ENCODE data around the gene DISP2. TPM values are rescaled to one million over a fixed set of nuclear protein-coding genes. Genes with fewer than 3 reads are reported as not detected.

Gene DISP2
- total RNA-seq, 1 donor from 2014 or later: 5.9 TPM

DNA sequence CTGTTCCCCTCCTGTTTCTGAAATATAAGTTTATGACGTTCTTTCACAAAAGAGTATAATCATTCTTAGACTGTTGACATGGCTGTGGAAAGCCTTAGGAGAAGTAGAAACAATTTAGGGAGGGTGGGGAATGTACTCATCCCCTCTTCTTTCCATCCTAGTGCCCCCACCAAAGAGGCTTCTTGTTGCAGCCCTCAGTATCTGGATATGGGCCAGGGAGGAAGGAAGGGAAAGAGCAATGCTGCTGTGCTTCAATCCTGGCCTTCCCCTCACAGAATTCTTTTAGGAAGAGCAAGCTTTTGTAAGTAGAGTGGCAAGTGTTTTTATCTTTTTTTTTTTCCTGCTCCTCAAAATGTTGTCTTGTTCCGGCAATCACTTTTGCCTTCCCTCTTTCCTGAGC lies 32.8 kb upstream of the DISP2 start:
- intact Hi-C loops (cut with DNase I): no loop called here
- no peak for DNase-seq
- no peak for ATAC-seq (ENCODE audit: poor library complexity)

DNA sequence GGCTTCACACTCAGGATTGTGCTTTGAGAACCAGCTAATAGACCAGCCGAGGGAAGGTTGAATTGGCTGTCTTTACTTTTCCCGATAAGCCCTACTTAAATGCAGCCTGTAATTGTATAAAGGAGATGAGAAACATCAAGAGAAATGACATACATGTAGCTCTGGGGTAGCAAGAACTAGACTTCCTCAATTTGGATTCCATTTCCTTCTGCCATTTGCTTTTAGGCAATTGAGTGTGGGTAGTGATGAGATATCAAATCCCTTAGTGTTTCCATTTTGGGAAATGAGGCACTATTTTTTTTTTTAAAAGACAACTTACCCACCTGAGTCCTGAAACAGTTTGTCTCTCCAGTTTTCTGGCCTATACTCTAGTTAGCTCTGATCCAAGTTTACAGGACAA lies 32.3 kb upstream of the DISP2 start:
- DNase-seq: no peak
- intact Hi-C loops (cut with DNase I): no loop called here
- no peak for ATAC-seq (ENCODE audit: poor library complexity)

DNA sequence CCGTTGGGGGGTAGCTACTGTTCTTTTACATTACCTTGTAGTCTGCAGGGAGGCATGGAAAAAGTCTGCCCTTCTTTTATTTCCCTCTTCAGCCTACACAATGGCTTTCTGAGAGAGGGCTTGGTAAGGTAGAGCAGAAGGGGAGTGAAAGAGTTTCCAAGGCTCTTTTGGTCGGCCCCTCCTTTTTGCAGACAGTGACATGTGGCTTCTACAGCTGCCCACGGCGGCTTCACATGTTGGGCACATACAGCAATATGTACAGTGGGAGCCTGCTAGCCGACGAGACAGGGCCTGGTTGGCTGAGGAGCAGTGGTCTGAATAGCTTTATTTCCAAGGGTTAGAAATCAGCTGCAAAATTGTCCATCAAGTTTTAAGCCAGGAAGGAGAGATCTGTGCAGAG lies 30.6 kb upstream of the DISP2 start:
- intact Hi-C loops (cut with DNase I): no loop called here
- DNase-seq: no peak
- ATAC-seq (ENCODE audit: poor library complexity): no peak

GRCh38 chr15:40328176-40328575 lies 29.8 kb upstream of the DISP2 start:
- intact Hi-C loops (cut with DNase I): no loop called here
- ATAC-seq (ENCODE audit: poor library complexity) (no peak), DNase-seq (no peak)

DNA sequence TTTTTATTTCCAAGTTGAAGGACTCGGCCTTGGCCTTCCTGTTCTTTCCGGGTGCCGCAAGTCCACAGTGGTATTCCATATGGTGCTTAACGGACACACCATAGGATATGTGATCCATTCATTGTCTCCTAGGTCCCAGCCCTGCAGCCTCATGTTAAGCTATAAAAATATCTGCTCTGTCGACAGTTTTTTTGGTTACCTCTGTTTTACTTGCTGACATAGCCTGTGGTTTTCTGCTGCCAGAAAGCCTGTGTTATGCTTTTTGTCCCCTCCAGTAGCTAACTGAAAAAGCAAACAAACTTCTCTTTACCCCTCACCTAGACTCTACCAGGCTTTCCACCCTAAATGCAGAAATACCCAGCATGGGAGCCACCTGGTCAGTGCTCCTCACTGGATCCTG lies 29.3 kb upstream of the DISP2 start:
- DNase-seq (no peak), ATAC-seq (ENCODE audit: poor library complexity) (no peak)
- intact Hi-C loops (cut with DNase I): no loop called here

DNA sequence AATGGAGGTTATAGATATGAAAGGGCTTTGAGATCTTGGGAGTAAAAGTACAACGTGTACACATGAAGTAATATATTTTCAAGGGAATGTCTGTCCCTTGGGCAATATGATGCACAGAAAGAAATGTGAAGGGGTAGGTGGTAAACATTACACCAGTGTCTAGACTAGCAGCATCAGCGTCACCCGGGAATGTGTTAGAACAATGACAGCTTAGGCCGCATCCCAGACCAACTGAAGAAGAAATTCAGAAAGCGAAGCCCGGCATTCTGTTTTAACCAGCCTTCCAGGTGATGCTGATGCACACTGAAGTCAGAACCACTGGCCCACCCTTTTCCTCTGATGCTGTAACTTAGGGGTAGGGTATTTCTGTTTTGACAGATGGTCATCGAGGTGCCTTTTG lies 28.2 kb upstream of the DISP2 start:
- ATAC-seq (ENCODE audit: poor library complexity): no peak
- no peak for DNase-seq
- intact Hi-C loops (cut with DNase I): no loop called here

- DNase-seq: no peak
- intact Hi-C loops (cut with DNase I): no loop called here
- ATAC-seq (ENCODE audit: poor library complexity): peak; percentile 52
Measured at GRCh38 chr15:40330368-40330836, 27.6 kb upstream of the DISP2 start.

DNA sequence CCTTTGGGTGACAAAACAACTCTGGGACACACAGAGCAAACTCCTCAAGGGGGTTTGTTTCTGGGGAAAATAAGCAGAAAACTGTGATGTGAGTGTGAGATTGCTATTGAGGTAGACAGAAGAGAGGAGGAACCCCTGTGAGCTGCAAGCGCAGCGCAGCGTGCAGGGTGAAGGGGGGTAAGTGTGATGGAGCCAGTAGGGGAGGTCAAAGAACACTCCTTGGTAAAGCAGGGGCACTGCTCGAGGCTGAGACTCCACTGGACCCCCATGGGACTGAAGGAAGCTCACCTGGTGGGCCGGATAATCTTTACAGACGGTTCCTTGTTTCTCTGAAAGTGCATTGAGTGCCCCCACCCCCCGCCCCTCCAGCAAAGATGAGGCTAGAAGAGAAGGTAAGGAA lies 27.0 kb upstream of the DISP2 start:
- no peak for ATAC-seq (ENCODE audit: poor library complexity)
- intact Hi-C loops (cut with DNase I): no loop called here

GRCh38 chr15:40331637-40332036 lies 26.4 kb upstream of the DISP2 start:
- ATAC-seq (ENCODE audit: poor library complexity): no peak
- intact Hi-C loops (cut with DNase I): no loop called here
- no peak for DNase-seq

More for the DNA sequence above, 27.0 kb upstream of the DISP2 start:
- DNase-seq: no peak

DNA sequence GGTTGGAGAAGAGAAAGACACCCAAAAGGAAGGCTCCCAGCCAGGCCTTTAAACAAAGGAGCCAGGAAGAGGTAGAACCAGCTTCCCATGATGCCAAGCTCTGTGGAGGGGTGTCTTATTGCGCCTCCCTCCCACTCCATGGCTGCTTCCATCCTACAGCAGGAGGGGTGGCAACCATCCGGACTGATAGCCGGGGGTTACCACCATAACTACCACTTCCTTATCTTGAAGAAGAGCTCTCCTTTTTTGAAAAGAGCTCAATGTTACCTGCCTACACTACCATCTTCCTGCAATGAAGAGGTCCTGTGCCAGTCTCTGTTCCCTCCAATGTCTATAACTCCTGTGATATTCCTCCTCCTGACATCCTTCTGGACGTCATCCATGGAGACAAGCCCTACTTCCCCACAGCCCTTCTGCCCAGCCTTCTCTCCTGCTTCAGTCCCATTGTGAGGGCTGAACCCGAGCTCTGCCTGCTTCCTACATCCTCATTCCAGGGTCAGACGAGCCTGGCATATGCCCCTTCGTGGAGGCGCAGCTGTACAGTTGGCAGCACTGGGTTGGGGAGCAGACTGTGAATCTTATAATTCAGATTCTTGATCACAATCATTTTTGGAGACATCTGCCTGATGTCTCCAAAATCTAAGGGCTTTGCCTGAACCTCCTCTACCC lies 25.8 kb upstream of the DISP2 start:
- intact Hi-C loops (cut with DNase I): no loop called here
- DNase-seq: no peak
- no peak for ATAC-seq (ENCODE audit: poor library complexity)

GRCh38 chr15:40333922-40334492 lies 24.0 kb upstream of the DISP2 start:
- DNase-seq (peak; percentile 87), ATAC-seq (ENCODE audit: poor library complexity) (peak; percentile 11)
- intact Hi-C loops (cut with DNase I): no loop called here

GRCh38 chr15:40334541-40334940 lies 23.5 kb upstream of the DISP2 start:
- DNase-seq: no peak
- intact Hi-C loops (cut with DNase I): no loop called here

GRCh38 chr15:40334941-40335795 lies 22.9 kb upstream of the DISP2 start:
- intact Hi-C loops (cut with DNase I): no loop called here
- ATAC-seq (ENCODE audit: poor library complexity): no peak
- DNase-seq: peak; percentile 58

More at GRCh38 chr15:40334541-40334940, 23.5 kb upstream of the DISP2 start:
- no peak for ATAC-seq (ENCODE audit: poor library complexity)

GRCh38 chr15:40335938-40336743 lies 21.9 kb upstream of the DISP2 start:
- no peak for DNase-seq

GRCh38 chr15:40336744-40337122 lies 21.3 kb upstream of the DISP2 start:
- ATAC-seq (ENCODE audit: poor library complexity) (no peak), DNase-seq (no peak)
- intact Hi-C loops (cut with DNase I): no loop called here

More at GRCh38 chr15:40335938-40336743, 21.9 kb upstream of the DISP2 start:
- no peak for ATAC-seq (ENCODE audit: poor library complexity)
- intact Hi-C loops (cut with DNase I): no loop called here

- ATAC-seq (ENCODE audit: poor library complexity) (no peak), DNase-seq (no peak)
- intact Hi-C loops (cut with DNase I): no loop called here
Measured at GRCh38 chr15:40337597-40337996, 20.4 kb upstream of the DISP2 start.

GRCh38 chr15:40338041-40338657 lies 19.9 kb upstream of the DISP2 start:
- ATAC-seq (ENCODE audit: poor library complexity) (peak; percentile 30), DNase-seq (peak; percentile 88)
- intact Hi-C loops (cut with DNase I): no loop called here

- intact Hi-C loops (cut with DNase I): no loop called here
- peak; percentile 63 for DNase-seq
- ATAC-seq (ENCODE audit: poor library complexity): peak; percentile 32
Measured at GRCh38 chr15:40338921-40339620, 18.9 kb upstream of the DISP2 start.

Measured in Right ventricle myocardium superior (tissue), 1 donor.